SIG-M5 treated with dmso at 0.1 percent for 504 hours (cell line): ENCODE results near the gene DIAPH1.

Experiments used
- DNase-seq: peaks from one replicate; lab custom pipeline; 2025; ENCODE audit not compliant: unreplicated experiment; lab: John Stamatoyannopoulos, UW

Gene DIAPH1

DNA sequence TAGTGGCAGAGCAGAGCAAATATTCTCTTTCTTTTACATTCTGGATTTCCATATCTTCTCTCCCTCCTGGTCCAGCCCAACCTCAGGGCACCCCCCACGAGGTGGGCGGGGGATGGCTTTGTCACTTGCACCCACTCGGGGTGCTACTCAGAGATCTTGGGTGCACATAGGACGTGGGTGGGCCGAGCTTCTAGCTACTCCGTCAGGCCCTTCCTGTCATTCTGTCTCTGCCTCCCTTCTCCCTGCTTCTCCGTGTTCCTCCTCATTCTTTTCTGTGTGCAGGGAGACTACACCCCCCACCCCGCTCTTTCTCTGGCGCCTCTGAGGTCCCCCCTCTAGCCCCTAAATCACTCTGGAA is 110.4 kb downstream of the DIAPH1 start:
- peak; percentile 34 for DNase-seq

DNA sequence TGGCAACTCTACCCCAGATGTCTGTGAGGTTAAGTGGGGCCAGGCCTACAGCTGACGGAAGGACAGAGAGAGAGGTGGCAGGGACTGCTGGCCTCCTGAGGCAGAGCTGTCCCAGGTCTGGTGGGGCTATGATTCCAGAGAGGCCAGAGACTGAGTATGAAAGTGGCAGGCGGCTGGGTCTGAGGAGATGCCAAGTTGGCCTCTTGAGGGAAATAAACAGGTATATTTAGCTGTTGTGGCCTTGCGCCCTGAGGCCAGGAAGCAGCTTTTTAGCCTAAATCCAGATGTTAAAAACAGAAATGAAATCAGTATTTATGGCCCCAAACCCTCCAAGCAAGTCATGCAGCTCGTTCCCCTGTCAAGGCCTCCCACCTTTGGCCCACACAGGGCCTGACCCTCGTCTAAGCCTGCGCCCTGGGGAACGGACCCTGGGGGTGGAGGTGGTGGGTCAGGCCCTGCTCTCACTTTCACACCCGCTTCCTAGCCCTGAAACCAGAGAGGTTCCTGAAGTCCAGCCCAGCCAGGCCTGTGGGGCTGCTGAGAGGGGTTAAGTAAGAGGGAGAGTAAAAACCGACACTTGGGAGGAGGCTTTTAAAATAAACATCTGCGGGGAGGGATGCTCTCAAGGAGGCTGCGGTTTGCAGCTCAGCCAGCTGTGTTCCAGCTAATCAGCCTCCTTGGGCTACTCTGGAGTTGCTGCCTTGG is 111.3 kb downstream of the DIAPH1 start:
- peak; percentile 84 for DNase-seq

DNA sequence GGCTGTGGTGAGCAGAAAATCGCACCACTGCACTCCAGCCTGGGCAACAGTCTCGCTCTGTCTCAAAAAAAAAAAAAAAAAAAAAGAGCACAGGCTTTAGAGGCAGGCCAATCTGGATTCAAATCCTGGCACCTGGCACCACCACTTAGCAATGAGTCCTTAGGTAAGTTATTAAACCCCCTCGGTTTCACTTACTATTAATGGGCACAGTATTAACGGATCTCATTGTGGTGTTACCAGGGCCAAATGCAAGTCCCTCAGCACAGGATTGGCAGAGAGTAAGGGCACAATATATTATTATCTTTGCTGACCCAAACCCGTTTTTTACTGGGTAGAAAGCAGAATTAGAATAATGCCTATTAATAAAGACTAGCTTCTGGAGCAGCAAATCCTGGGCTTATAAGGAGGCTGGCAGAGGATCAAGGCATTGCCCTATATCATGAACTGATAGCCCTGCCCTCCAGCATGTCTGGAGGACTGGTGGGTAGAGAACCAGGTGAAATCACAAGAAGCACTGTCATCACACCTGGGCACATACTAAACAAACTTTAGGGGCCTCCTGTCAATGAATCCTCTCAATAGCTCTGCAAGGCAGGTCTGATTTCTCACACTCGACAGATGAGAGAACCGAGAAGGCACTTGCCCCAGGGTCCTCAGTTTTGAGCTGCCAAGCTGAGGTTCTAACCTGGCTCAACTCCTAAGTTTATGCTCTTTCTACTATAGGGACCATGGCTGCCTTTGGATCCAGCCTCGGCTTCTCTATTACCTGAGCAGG is 112.2 kb downstream of the DIAPH1 start:
- DNase-seq = no peak

- no peak for DNase-seq
Measured at GRCh38 chr5:141504216-141504615, 114.6 kb downstream of the DIAPH1 start.

GRCh38 chr5:141503681-141504080 is 115.1 kb downstream of the DIAPH1 start:
- DNase-seq = no peak

GRCh38 chr5:141501761-141502160 is 117.0 kb downstream of the DIAPH1 start:
- DNase-seq = no peak

- DNase-seq = no peak
Measured at GRCh38 chr5:141496038-141496437, 122.8 kb downstream of the DIAPH1 start.

DNA sequence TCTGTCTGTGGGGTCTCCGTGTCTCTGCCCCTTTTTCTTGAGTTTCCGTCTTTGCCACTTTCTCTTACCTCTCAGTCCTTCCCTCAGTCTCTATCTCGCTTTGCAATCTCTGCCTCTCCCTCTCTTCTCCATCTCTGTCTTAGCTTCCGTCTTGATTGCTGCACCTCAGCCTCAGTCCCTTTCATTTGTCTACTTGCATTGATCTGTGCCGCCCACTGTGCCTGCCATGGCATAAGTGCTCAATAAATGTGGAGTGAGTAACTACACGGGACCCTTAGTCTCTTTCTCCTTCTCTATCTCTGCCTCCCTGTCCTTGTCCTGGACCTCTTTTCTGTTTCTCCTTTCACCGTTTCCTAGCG is 123.4 kb downstream of the DIAPH1 start:
- no peak for DNase-seq

GRCh38 chr5:141494761-141495452 is 123.9 kb downstream of the DIAPH1 start:
- DNase-seq = no peak

GRCh38 chr5:141493500-141494422 is 125.0 kb downstream of the DIAPH1 start:
- no peak for DNase-seq

GRCh38 chr5:141492168-141492885 is 126.5 kb downstream of the DIAPH1 start:
- no peak for DNase-seq

DNA sequence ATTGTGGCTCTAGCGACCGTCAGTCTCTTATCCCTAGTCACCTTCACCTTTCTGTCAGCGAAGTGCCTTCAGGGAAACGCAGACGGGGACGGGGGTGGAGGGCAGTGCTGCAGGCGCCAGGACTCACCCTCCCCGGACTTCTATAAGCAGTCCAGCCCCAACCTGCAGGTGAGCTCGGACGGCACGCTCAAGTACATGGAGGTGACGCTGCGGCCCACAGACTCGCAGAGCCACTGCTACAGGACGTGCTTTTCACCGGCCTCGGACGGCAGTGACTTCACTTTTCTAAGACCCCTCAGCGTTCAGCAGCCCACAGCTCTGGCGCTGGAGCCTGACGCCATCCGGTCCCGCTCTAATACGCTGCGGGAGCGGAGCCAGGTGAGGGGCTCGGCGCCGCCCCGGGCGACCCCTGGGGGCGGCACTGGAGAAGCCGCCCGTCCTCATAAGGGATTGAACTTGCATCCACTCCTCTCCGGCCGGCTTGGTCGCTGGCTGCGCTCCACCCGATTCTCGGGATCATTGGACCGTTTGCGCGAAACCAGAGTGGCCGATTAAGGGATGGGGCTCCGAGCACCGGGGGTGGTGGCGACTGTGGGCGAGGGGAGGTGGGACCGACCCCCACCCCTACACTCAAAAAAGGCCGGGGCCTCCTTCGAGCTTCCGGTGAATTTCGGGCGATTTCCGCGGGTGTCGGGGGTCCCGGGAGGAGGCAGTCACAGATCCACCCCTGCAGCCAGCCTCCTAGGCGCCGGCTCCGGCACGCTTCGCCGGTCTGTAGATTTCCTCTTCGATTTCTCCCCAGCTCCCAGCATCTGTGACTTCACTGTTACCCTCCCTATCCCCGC is 127.3 kb downstream of the DIAPH1 start:
- no peak for DNase-seq

- DNase-seq = no peak
Measured at GRCh38 chr5:141490771-141491170, 128.0 kb downstream of the DIAPH1 start.

GRCh38 chr5:141490271-141490670 is 128.5 kb downstream of the DIAPH1 start:
- DNase-seq = no peak

GRCh38 chr5:141489841-141490240 is 129.0 kb downstream of the DIAPH1 start:
- no peak for DNase-seq

DNA sequence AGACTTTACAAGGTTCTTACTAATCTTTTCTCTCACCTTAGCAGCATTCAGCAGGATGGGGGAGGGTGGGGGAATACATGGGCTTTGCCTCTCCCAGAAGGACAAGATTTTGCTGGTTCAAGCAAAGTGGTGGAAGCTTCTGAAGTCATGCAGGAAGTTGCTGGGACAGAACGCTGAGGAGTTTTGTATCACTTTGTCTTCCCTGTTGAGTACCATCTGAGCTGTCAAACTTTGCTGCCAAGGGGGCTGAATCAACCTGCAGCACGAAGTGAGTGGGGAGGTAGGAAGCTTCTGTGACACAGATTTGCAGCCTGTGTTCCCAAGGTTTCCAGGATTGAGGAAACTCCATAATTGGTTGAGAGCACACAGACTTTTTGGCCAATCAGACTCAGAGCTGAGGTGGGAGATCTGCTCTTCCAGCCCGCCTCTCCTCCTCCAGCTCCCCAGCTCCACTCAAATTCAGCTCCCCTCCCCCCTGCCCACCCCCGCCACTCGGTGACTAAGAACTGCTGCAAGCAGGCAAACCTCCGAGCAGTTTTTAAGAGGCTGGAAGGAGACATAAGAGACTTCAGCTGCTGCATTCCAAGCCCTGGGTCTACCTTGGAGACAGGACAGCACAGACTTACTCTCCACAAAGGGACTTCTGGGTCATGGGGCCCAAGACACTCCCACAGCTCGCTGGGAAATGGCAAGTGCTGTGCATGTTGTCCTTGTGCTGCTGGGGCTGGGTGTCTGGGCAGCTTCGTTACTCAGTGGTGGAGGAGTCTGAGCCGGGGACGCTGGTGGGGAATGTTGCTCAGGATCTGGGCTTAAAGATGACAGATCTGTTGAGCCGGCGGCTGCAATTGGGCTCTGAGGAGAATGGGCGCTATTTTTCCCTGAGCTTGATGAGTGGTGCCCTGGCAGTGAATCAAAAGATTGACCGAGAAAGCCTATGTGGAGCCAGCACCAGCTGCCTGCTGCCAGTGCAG is 129.9 kb downstream of the DIAPH1 start, which contains the start of gene PCDHGC5:
Gene PCDHGC5, plus strand, starts transcription at position 491 of the 971 bp plus-strand sequence. Its CDS starts 160 bp downstream, at position 651.
- DNase-seq = no peak

DNA sequence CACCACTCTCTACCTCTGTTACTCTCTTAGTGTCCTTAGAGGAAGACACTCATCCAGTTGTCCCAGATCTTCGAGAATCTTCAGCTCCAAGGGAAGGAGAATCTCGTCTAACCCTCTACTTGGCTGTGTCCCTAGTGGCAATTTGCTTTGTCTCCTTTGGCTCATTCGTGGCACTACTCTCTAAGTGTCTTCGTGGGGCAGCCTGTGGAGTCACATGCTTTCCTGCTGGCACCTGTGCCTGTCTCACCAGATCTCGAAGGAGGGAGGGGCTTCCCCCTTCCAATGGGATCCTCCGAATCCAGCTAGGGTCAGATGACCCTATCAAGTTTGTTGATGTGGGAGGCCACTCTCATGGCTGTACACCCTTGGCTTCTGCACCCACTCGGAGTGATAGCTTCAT is 131.7 kb downstream of the DIAPH1 start:
- DNase-seq = no peak

DNA sequence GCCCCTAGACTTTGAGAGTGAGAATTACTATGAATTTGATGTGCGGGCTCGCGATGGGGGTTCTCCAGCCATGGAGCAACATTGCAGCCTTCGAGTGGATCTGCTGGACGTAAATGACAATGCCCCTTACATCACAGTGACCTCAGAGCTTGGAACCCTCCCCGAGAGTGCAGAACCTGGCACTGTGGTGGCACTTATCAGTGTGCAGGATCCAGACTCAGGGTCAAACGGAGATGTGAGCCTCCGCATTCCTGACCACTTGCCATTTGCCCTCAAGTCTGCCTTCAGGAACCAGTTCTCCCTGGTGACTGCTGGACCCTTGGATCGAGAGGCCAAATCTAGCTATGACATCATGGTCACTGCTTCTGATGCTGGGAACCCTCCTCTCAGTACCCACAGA is 132.7 kb downstream of the DIAPH1 start:
- no peak for DNase-seq
